SH-SY5Y (cell line): Measurements from ENCODE around the gene SCYL2.

Experiments used
- GATA2 ChIP-seq: IDR thresholded peaks from 2 replicates; pipeline ENCODE4 v1.6.1; 2011; ENCODE audit warnings: mild to moderate bottlenecking, low read depth, low read length
- GATA3 ChIP-seq: IDR thresholded peaks from 2 replicates; pipeline ENCODE4 v1.6.1; 2011; ENCODE audit warnings: low read depth, mild to moderate bottlenecking, low read length, moderate library complexity

GRCh38 chr12:100339071-100339470 is 72.1 kb downstream of the SCYL2 start:
- TF ChIP-seq GATA3 = no peak
- no peak for TF ChIP-seq GATA2
